Activated T-helper 1 cell treated with anti-CD3 and anti-CD28 coated beads, Interleukin-2, amount 50 U/mL, for 16 hours (primary cell): ENCODE data around the gene LRRC45.

ENCODE experiments used
- DNase-seq, 2 donors: peaks; one replicate each; pipeline ENCODE4 v3.0.0-alpha.2; 2020; ENCODE audit warnings: low read depth in 1 of 2, low spot score in 1 of 2

LRRC45 gene

DNA sequence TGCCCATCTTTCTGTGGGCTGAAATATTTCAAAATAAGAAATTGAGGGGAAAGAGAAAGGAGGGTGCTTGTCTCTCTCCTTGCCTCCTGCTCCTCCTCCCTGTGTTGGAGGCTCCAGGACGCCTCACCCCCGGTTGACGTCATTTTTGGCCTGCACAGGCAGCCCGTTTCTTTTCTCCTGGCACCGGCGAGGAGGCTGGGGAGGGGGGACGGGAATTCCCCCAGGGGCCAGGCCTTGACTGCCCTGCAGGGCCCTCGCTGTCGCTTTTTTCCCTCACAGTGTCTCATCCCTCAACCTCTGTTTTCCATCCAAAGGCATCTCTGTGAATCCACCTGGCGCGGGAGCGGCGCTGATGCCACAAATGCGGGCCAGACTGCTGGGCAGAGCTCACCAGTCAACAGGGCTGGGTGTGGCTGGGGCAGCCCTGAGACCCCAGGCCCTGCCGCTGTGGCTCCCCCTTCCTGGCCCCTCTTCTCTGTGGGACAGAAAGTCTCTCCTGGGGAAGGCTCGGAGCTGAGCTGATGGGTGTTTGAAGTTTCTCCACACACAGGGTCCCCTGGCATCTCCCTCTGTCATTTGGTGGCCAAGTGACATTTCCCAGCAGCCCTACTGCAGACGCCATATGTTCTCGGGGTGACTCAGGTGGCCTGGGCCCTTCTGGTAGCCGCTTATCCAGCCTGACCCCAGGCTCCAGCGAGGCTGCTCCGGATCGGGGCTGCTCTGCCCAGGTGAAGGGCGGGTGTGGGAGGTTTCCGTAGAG is 16.5 kb upstream of the LRRC45 start:
- no peak for DNase-seq

GRCh38 chr17:82007228-82007494 is 15.9 kb upstream of the LRRC45 start:
- DNase-seq = no peak

GRCh38 chr17:82007495-82008257 is 15.4 kb upstream of the LRRC45 start:
- no peak for DNase-seq

GRCh38 chr17:82008258-82008940 is 14.7 kb upstream of the LRRC45 start:
- no peak for DNase-seq

DNA sequence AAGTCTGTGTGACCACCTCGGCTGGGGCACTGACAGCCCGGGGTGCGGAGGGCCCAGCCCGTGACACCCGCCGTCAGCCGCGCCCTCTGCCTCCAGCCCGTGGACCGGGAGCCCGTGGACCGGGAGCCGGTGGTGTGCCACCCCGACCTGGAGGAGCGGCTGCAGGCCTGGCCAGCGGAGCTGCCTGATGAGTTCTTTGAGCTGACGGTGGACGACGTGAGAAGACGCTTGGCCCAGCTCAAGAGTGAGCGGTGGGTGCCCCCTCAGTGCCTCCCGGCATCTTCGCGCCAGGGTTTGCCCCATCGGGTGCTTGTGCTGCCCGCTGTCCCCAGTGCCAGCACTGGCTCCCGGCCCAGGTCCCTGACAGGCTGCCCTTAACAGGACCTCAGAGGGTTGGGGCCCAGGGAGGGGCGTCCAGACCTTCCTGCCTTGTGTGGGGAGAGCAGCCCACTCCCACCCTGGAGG is 14.1 kb upstream of the LRRC45 start:
- no peak for DNase-seq

DNA sequence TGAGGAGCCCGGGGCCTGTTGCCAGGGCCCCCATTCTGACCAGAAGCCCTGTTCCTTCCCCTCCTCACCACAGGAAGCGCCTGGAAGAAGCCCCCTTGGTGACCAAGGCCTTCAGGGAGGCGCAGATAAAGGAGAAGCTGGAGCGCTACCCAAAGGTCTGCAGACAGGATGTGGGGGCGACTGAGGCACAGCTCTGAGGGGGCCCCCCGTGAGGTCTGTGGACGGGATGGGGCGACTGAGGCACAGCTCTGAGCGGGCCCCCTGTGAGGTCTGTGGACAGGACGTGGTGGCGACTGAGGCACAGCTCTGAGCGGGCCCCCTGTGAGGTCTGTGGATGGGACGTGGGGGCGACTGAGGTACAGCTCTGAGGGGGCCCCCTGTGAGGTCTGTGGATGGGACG is 13.7 kb upstream of the LRRC45 start:
- no peak for DNase-seq

- no peak for DNase-seq
Measured at GRCh38 chr17:82010575-82011525, 12.3 kb upstream of the LRRC45 start.

GRCh38 chr17:82011617-82012187 is 11.4 kb upstream of the LRRC45 start:
- no peak for DNase-seq

- DNase-seq = no peak
Measured at GRCh38 chr17:82012261-82012639, 10.9 kb upstream of the LRRC45 start.

DNA sequence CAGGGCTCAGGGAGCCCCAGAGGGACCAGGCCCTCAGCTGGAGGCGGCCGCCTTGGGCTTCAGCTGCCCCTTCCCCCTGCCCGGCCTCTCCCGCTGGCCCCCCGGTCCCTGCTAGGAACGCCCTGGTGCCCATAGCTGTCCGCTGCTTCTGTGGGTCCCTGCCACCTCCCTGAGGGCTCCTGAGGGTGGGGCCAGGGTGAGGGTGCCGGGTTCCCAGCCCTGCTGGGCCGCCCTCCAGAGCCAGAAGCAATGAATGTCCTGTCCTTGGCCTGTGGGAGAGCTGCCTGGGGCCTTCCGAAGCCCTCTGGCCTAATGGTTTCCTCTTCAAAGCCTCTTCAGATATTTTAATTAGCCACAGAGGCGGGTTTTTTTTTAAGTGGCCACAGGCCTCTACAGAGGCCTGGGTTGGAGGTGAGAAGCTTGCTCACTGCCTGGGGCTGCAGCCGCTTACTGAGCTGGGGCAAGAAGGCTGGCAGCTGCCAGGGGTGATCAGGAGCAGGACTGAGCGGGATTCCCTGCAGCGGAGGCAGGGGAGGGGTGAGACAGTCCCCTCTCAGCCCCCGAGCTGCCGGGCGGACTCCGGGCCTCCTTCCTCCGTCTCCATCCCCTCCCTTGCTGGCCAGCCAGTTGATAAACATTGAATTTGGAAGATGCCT is 10.3 kb upstream of the LRRC45 start:
- no peak for DNase-seq

DNA sequence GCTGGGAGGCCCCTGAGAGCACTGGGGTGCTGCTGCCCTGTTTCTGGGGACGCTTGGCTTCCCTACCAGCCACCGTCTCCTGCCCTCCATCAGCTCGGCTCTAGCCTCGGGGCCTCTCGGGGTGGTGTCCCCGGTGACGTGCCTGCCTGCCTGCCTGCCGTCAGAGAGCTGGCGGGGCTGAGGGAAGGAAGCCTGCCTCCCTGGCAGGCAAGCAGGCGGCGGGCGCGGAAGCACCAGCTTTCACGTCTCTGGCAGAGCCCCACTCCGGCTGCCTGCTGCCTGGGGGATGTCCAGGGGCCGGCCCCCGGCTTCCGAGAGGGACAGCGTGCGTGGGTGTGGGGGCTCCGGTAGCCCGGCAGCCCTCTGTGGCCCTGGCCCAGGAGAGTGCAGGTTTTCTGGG is 9.8 kb upstream of the LRRC45 start:
- no peak for DNase-seq

- DNase-seq = no peak
Measured at GRCh38 chr17:82013772-82014321, 9.3 kb upstream of the LRRC45 start.

DNA sequence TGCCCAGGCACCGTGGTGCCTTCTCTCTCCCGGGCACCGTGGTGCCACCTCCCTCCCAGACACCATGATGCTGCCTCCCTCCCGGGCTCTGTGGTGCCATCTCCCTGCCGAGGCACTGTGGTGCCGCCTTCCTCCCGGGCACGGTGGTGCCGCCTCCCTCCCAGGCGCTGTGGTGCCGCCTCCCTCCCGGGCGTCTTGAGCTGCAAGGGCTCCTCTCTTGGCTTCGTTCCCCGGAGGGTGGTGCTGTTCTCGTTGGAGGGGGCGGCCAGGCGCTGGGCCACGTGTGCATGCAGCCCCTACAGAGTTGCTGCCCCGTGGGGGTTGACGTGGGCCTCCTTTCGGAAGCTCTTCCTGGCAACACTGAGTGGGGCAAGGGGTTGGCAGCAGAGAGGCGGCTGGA is 8.7 kb upstream of the LRRC45 start:
- no peak for DNase-seq

DNA sequence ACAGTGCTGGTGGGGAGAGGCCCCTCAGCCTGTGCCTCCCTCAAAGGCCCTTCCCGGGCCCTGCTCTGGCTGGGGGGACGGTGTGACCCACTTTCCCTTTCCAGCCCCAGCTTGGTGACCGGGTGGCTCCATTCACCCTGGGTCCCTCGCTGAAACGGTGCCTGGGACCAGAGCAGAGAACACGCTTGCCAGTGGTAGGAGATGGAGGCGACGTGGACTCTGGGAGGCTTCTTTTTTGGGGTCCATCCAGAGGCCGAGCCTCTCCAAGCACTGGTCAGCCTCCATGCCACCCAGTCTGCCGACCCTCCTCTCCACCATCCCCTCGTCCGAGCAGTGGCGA is 8.2 kb upstream of the LRRC45 start:
- no peak for DNase-seq

GRCh38 chr17:82015311-82015971 is 7.7 kb upstream of the LRRC45 start:
- DNase-seq = no peak

DNA sequence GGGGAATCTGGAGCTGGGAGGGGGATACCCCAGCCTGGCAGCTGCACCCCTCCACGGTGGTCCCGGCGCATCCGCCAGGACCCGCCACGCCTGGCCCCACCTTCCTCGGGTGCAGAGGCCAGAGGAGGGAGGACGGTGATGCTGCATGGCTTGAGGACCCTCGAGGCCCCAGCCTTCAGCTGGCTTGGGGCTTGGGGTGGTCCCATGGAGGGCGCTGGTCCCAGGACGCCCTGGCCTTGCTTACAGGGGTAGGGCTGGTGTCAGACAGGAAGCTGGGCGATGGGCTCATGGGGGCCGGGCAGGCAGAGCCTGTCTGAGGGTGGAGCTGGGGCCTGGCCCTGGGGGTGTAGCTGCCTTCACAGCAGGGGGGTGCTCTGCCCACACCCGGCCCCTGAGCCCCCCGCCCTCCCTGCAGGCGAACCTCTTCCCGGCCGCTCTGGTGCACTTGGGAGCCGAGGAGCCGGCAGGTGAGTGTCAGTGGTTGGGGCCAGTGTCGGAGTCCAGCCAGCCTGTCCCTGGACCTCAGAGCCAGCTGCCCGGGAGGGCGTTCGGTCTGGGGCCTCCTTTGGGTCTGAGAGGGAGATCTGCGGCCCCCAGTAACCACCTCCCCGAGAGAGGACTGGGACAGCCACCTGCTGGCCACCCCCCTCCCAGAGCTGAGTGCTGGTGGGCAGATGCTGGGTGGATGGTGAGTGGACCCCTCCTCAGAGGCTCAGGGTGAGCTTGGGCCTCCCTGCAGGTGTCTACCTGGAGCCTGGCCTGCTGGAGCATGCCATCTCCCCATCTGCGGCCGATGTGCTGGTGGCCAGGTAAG is 6.8 kb upstream of the LRRC45 start:
- DNase-seq = no peak

- no peak for DNase-seq
Measured at GRCh38 chr17:82016875-82017459, 6.1 kb upstream of the LRRC45 start.

DNA sequence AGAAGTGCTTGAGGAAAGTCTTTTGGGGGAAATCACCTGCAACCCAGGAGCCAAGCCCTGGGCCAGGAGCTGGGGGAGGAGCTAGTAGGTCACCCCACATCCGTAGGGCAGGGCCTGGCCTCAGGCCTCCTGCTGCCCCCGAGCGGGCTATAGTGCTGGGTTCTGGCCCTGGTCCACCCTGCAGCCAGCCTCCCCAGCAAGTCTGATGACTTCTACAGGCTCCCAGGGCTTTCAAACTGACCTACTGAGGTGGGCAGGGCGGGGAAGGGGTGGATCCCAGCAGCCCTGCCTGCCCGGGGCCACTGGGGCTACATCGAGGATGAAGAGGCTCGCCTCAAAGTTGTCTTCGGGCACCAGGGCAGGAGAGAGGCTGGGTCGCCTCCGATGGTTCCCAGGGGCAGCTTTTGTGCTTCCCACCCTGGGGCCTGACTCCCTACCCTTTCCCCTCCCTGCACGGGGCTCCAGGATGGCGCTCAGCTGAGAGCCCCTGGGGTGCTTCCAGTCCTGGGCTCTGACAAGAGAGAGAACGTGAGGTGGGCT is 5.4 kb upstream of the LRRC45 start:
- DNase-seq = no peak
